WI38 (cell line): ENCODE data around the gene MACROD2.
"Not testable (repeated sequence)": the region's sequence is repeated elsewhere in the genome, so short reads cannot be mapped to it uniquely, and the experiment has no call there.

ENCODE experiments used
- H3K4me3 ChIP-seq: 2 replicates; pipeline ENCODE4 v1.5.1; 2011; ENCODE audit warnings: low read depth, mild to moderate bottlenecking, control low read depth, low read length
- TF ChIP-seq, protein P1 (sequence below): IDR thresholded peaks from 2 replicates; pipeline ENCODE4 v1.5.1; 2012; ENCODE audit warnings: low read depth, mild to moderate bottlenecking, control low read depth, low read length

MACROD2 gene

DNA sequence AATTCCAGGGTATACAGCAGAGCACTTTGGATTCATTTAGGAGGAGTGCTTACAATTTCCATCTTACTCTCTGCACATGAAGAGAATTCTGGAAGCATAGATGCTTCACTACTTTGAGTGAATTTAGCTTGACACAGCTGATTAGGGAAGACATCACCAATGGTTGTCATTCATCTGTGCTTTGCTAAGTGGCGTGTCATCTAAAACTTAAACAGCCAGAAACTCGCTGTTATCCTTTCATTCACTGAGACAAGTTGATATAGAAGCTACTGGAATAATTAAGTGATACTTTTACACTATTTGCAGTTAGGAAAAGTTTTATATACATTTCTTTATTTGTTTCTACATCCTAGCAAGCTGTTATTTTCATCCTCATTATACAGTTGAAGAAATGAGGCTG lies 977.4 kb downstream of the MACROD2 start:
- H3K4me3 ChIP-seq: no peak overlapping the region
- TF ChIP-seq, protein P1, sequence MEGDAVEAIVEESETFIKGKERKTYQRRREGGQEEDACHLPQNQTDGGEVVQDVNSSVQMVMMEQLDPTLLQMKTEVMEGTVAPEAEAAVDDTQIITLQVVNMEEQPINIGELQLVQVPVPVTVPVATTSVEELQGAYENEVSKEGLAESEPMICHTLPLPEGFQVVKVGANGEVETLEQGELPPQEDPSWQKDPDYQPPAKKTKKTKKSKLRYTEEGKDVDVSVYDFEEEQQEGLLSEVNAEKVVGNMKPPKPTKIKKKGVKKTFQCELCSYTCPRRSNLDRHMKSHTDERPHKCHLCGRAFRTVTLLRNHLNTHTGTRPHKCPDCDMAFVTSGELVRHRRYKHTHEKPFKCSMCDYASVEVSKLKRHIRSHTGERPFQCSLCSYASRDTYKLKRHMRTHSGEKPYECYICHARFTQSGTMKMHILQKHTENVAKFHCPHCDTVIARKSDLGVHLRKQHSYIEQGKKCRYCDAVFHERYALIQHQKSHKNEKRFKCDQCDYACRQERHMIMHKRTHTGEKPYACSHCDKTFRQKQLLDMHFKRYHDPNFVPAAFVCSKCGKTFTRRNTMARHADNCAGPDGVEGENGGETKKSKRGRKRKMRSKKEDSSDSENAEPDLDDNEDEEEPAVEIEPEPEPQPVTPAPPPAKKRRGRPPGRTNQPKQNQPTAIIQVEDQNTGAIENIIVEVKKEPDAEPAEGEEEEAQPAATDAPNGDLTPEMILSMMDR: no peak

DNA sequence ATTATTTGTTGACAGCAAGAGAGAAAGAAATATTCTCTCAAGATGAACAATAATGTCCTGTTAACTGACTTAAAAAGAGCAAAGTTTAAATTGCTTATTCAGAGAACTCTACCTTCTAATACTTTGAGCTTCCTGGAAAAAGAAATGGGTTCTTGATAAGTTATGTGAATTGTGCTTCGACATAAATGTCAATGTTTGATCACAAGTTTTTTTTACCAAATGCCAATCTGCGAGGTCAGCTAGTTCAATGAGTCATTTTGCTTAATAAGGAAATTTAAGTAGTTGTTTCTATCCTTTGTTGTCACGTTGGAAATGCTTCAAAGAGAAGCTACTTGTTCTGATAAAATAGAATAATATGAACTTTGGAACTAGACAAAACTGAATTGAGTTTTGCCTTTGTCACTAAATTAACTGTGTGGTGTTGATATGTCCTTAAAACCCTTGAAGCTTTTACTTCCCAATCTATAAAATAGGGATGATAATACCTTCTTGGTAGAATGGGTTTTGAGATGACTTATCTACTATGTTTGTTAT lies 984.2 kb downstream of the MACROD2 start:
- TF ChIP-seq, protein P1: no peak
- H3K4me3 ChIP-seq: no peak overlapping the region

DNA sequence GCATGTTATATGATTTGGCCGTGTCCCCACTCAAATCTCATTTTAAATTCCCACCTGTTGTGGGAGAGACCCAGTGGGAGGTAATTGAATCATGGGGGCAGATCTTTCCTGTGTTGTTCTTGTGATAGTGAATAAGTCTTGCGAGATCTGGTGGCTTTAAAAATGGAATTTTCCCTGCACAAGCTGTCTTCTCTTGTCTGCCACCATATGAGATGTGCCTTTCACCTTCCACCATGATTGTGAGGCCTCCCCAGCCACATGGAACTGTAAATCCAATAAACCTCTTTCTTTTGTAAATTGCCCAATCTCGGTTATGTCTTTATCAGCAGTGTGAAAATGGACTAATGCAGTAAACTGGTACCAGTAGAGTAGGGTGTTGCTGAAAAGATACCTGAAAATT lies 986.2 kb downstream of the MACROD2 start:
- H3K4me3 ChIP-seq: not testable (repeated sequence)

DNA sequence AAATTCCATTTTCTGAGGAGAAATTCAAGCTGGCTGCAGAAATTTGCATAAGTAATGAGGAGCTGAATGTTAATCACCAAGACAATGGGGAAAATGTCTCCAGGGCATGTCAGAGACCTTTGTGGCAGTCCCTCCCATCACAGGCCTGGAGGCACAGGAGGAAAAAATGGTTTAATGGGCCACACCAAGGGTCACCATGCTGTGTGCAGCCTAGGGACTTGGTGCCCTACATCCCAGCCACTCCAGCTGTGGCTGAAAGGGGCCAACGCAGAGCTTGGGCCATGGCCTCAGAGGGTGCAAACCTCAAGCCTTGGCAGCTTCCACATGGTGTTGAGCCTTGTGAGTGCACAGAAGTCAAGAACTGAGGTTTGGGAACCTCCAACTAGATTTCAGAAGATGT lies 987.0 kb downstream of the MACROD2 start:
- not testable (repeated sequence) for H3K4me3 ChIP-seq

DNA sequence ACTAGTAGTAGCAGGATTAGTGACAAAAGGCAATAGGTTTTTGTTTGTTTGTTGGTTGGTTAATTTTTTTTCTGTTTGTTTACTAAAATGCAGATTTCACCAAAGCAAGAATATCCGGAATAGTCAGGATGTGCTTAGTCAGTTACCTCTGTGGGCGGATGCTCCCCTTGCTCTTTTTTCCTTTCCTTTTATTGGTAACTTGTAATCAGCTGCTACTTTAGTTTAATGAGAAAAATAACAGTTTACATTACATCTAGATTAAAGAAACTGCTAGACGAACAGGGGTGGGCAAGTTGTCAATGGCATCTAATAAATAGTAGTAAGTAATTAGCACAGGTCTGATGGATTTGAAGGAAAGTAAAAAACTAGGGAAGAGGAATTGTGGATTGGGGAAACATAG lies 989.0 kb downstream of the MACROD2 start:
- TF ChIP-seq, protein P1: no peak
- no peak overlapping the region for H3K4me3 ChIP-seq

DNA sequence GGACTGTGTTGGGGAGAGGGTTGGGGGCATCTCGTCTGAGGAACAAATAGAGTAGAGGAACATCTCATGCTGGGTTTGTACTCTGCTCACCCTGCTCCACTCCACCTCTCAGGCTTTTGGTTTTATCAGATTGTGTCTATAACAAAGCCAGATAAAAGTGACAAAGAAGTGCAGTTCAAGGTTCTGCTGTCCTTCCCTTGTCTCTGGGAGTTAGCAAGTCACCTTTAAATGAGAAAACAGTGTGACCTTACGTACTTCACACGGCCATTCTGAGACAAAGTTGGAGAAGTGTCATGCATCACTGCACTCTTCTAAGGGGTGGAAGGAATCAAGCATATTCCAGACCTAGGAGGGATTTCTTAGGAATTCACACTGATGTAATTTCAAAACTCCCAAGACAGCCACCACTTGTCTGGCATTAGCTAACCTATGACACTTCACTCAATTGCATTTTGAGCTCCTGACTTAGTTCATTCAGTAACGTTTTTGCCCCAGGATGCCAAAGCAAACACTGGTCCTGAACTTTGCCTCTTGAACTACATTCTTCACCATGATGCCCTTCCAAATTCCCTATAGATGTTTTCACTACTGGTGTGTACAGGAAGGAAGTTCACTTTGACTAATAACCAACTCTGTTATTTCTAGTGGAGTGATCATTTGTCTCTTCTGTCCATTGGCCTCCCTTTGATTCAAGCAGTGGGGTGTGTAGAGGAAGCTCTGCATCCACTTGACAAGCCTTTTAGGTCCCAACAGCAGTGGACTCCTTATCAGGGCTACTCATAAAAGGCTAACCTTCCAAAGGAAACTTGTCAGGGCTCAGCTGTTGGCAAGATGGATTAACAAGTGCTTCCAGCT lies 989.7 kb downstream of the MACROD2 start:
- no peak overlapping the region for H3K4me3 ChIP-seq

DNA sequence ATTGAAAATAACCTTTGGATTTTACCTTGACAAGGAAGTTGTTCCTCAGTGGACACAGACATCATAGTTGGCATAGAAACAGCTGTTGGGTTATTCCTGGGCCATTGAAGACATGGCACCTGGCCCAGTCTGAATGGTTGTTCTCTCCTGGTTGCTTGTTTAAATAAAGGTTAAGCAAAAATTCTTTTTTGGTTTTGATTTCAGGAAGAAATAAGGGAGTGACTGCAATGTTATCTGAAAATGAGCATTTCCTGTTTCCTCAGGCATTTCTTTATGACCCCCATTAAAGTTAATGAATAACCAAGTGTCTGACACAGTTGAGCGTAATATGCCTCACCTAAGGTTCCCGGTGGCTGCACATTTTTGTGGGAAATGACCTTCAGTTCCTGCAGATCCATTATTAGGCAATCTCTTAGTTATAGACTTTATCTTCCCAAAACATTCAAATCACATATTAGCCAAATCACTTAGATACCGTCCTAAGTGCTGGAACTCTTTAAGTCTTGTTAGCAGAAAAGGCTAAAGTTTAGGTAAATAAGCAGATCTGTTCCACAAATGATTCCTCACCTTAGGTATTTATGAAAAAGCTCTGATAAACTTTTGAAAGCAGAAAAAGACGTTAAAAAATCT lies 990.8 kb downstream of the MACROD2 start:
- H3K4me3 ChIP-seq: no peak overlapping the region
- TF ChIP-seq, protein P1: no peak

More for the DNA sequence above, 989.7 kb downstream of the MACROD2 start:
- TF ChIP-seq, protein P1: no peak

DNA sequence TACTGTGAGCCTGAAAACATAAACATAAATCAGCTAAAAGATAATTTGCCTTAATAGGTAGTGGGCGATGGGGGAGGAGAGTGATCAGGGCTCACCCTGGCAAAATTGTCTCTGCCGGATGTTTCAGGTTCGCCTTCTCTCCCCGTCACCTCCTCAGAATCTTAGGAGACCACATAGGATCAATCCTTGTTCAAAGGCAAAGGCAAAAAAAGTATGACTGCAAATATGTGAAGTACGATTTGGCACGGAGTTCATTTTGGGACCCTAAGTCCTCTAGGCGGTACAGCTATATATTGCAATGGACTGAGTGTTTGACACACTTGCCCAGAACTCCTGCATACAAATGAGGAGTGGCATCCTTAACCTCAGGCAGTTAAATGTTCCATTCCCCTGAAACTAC lies 991.3 kb downstream of the MACROD2 start:
- TF ChIP-seq, protein P1: no peak
- no peak overlapping the region for H3K4me3 ChIP-seq
